ENCODE data around the gene BOLA1.
"Not testable (repeated sequence)": the region's sequence is repeated elsewhere in the genome, so short reads cannot be mapped to it uniquely, and the experiment has no call there.

BOLA1 gene, protein sequence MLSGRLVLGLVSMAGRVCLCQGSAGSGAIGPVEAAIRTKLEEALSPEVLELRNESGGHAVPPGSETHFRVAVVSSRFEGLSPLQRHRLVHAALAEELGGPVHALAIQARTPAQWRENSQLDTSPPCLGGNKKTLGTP

DNA sequence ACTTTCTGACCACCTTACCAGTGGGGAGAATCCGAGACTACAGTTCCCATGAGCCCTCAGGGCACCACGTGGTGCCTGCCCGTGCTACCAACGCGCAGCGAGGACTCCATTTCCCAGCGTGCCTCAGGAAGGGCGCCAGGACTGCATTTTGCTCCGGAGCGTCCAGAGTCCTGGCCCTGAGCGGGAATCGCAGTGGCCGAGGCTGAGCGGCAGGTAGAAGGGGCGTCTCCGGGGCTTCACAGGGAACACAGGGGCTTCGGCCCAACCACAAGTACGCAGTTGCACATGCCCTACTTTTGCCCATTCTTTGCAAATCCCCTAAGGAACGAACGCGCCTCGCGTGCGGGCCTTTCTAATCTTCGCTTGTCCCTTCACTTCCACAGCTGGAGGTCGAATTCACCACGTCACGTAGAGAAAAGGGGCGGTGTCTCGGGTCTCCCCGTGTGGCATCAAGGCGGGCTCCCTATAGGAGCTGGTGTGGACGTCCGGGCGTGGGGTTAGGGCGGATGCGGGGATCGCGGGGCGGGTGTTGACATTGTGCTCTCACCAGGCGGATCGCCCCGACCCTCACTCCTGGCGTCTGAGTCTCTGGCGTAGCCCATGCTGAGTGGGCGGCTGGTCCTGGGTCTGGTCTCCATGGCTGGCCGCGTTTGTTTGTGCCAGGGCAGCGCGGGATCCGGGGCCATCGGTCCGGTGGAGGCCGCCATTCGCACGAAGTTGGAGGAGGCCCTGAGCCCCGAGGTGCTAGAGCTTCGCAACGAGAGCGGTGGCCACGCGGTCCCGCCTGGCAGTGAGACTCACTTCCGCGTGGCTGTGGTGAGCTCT lies at the start of gene BOLA1:
TSS of gene BOLA1 (plus strand) at position 109 of the 825 bp plus-strand sequence. CDS start at position 601, 492 bp downstream.
- TF ChIP-seq EZH2phosphoT487 (IDR thresholded peaks at IDR 0.05; ENCODE audit: borderline replicate concordance, low read length), result no peak
- TF ChIP-seq, protein P1, sequence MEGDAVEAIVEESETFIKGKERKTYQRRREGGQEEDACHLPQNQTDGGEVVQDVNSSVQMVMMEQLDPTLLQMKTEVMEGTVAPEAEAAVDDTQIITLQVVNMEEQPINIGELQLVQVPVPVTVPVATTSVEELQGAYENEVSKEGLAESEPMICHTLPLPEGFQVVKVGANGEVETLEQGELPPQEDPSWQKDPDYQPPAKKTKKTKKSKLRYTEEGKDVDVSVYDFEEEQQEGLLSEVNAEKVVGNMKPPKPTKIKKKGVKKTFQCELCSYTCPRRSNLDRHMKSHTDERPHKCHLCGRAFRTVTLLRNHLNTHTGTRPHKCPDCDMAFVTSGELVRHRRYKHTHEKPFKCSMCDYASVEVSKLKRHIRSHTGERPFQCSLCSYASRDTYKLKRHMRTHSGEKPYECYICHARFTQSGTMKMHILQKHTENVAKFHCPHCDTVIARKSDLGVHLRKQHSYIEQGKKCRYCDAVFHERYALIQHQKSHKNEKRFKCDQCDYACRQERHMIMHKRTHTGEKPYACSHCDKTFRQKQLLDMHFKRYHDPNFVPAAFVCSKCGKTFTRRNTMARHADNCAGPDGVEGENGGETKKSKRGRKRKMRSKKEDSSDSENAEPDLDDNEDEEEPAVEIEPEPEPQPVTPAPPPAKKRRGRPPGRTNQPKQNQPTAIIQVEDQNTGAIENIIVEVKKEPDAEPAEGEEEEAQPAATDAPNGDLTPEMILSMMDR (IDR thresholded peaks at IDR 0.05; ENCODE audit: low read depth, low read length, poor library complexity, severe bottlenecking), result no peak
- H3K9me2 ChIP-seq (replicated peaks; ENCODE audit: control insufficient read depth, low read length), result no peaks in the 10 kb centered on the region

DNA sequence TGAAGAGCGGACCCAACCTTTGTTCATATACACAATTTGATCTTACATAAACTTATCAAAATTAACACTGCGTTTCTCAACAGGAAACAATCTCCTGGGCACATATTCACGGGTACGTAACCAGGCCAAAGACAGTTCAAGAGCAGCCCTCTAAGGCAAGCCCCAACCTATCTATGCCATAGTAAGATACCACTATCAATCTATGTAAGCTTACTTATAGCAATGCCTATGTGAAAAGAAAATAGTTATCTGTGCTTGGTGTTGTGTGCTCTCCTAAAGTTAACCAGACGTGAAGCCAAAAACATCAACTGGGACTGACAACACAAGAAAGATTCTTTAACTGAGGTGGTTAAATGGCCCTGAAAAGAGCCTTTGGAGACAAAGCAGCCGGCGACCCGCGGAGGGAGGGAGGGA lies 49.4 kb upstream of the BOLA1 start:
- Histone ChIP-seq H3K9me3 (ENCODE audit: control insufficient read depth, insufficient read depth, low read length) (no peaks in the 10 kb centered on the region), H4K20me1 (ENCODE audit: control insufficient read depth, insufficient read depth, low read depth, low read length) (no peaks in the 10 kb centered on the region), H3K9me2 (replicated peaks; ENCODE audit: control insufficient read depth, low read length) (no peaks in the 10 kb centered on the region), H3K4me1 (ENCODE audit: control insufficient read depth, low read length) (peaks cover 46% of the 10 kb centered on the region), H3F3A (ENCODE audit: control insufficient read depth, insufficient read depth) (peaks cover 14% of the 10 kb centered on the region), H3K27me3 (ENCODE audit: control insufficient read depth, low read length) (no peaks in the 10 kb centered on the region), H3K79me2 (ENCODE audit: control insufficient read depth, low read length) (peaks cover 52% of the 10 kb centered on the region), H3K4me3 (ENCODE audit: low read length) (peak overlapping the region; percentile 84), H3K36me3 (ENCODE audit: control insufficient read depth, low read length) (peaks cover 35% of the 10 kb centered on the region), H3K4me2 (ENCODE audit: low read length) (peak overlapping the region; percentile 81), H3K27ac (ENCODE audit: low read depth, low read length) (peak overlapping the region; percentile 82)
- no peak for TF ChIP-seq EZH2phosphoT487 (IDR thresholded peaks at IDR 0.05; ENCODE audit: borderline replicate concordance, low read length)
- TF ChIP-seq, protein P1 (IDR thresholded peaks at IDR 0.05; ENCODE audit: low read depth, low read length, poor library complexity, severe bottlenecking), result no peak

More for the DNA sequence above, at the start of gene BOLA1:
- Histone ChIP-seq H3K36me3 (ENCODE audit: control insufficient read depth, low read length) (no peaks in the 10 kb centered on the region), H3K4me1 (ENCODE audit: control insufficient read depth, low read length) (peaks cover 13% of the 10 kb centered on the region), H3F3A (ENCODE audit: control insufficient read depth, insufficient read depth) (peaks cover 4% of the 10 kb centered on the region; the same call in 1 of the 2 replicates), H3K27me3 (ENCODE audit: control insufficient read depth, low read length) (no peaks in the 10 kb centered on the region), H4K20me1 (ENCODE audit: control insufficient read depth, insufficient read depth, low read depth, low read length) (no peaks in the 10 kb centered on the region), H3K4me3 (ENCODE audit: low read length) (peak within 1 kb of the TSS; percentile 81), H3K79me2 (ENCODE audit: control insufficient read depth, low read length) (no peaks in the 10 kb centered on the region; the same call in 1 of the 2 replicates), H3K9me3 (ENCODE audit: control insufficient read depth, insufficient read depth, low read length) (no peaks in the 10 kb centered on the region), H3K4me2 (ENCODE audit: low read length) (peak within 1 kb of the TSS; percentile 86), H3K27ac (ENCODE audit: low read depth, low read length) (no peak within 1 kb of the TSS)

DNA sequence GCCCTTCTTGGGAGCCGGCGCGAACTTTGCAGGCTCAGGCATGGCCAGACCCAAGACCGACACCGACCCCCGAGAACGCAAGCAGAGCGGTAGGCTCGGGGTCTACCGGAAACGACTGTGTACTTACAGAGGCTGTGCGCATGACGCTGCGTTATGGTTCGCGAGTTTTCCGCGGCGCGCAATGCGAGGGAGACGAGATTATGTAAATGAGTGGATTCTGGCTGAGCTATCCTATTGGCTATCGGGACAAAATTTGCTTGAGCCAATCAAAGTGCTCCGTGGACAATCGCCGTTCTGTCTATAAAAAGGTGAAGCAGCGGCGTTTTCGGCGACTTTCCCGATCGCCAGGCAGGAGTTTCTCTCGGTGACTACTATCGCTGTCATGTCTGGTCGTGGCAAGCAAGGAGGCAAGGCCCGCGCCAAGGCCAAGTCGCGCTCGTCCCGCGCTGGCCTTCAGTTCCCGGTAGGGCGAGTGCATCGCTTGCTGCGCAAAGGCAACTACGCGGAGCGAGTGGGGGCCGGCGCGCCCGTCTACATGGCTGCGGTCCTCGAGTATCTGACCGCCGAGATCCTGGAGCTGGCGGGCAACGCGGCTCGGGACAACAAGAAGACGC lies 48.5 kb upstream of the BOLA1 start:
- peaks cover 26% of the 10 kb centered on the region for H3K36me3 ChIP-seq (ENCODE audit: control insufficient read depth, low read length)
- H3K4me1 ChIP-seq (ENCODE audit: control insufficient read depth, low read length), result peaks cover 37% of the 10 kb centered on the region
- H4K20me1 ChIP-seq (ENCODE audit: control insufficient read depth, insufficient read depth, low read depth, low read length); H3K27me3 ChIP-seq (ENCODE audit: control insufficient read depth, low read length); H3K9me2 ChIP-seq (replicated peaks; ENCODE audit: control insufficient read depth, low read length); H3K4me3 ChIP-seq (ENCODE audit: low read length); H3K4me2 ChIP-seq (ENCODE audit: low read length); H3K9me3 ChIP-seq (ENCODE audit: control insufficient read depth, insufficient read depth, low read length); H3F3A ChIP-seq (ENCODE audit: control insufficient read depth, insufficient read depth); H3K27ac ChIP-seq (ENCODE audit: low read depth, low read length): not testable (repeated sequence)
- peaks cover 43% of the 10 kb centered on the region for H3K79me2 ChIP-seq (ENCODE audit: control insufficient read depth, low read length)

DNA sequence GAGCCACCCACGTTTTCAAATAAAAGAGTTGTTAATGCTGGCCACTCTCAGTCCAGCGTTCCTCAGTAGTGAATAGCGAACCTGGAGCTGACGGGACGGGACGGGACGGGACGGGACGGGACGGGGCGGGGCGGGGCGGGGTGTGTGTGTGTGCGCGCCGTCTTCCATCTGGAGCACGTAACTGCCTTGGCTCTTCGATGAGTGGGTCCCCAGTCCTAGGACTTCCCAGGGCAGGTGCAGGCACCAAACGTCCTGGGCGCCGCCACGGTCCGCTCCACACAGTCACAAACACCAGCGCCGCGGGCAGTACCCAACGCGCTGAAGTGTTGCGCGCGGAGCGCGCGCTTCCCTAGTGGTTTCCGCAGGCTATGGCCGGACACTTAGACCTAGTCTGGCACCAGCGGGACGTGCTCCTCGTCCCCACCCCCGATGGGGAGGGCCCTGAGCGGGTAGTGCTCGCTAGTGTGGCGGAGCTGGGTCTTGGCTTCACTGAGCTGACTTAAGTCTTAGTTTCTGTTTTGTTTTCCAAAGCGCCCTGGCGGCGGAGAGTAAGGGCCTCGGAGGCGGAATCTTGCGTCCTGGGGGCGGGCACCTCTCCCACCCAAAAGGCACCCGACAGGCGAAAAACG lies 47.7 kb upstream of the BOLA1 start:
- not testable (repeated sequence) for H4K20me1 ChIP-seq (ENCODE audit: control insufficient read depth, insufficient read depth, low read depth, low read length); H3K27ac ChIP-seq (ENCODE audit: low read depth, low read length); H3K27me3 ChIP-seq (ENCODE audit: control insufficient read depth, low read length); H3K9me2 ChIP-seq (replicated peaks; ENCODE audit: control insufficient read depth, low read length); H3K4me2 ChIP-seq (ENCODE audit: low read length); H3F3A ChIP-seq (ENCODE audit: control insufficient read depth, insufficient read depth); H3K4me3 ChIP-seq (ENCODE audit: low read length); H3K9me3 ChIP-seq (ENCODE audit: control insufficient read depth, insufficient read depth, low read length)
- peaks cover 35% of the 10 kb centered on the region for H3K79me2 ChIP-seq (ENCODE audit: control insufficient read depth, low read length)
- peaks cover 29% of the 10 kb centered on the region for H3K4me1 ChIP-seq (ENCODE audit: control insufficient read depth, low read length)
- H3K36me3 ChIP-seq (ENCODE audit: control insufficient read depth, low read length), result peaks cover 20% of the 10 kb centered on the region

DNA sequence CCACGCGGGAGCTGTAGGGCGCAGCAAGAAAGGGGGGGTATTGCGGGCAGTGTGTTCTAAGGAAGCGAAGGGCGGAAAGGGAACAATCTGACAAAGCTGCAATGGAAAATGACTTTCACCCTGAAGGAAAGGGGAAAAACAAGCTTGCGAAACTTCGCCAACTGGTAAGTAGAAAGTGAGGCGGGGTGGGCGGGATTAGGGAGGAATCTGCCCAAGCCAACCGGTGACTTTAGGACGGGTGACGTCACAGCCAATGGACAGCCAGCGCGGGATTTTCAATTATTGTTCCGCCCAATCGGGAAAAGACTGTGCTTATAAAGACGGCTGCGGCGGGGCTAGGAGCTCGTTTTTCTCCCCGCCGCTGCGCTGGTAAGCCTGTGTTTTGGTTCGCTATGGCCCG lies 47.1 kb upstream of the BOLA1 start:
- Histone ChIP-seq H3K36me3 (ENCODE audit: control insufficient read depth, low read length) (peaks cover 14% of the 10 kb centered on the region), H3K79me2 (ENCODE audit: control insufficient read depth, low read length) (peaks cover 29% of the 10 kb centered on the region), H3K4me1 (ENCODE audit: control insufficient read depth, low read length) (peaks cover 24% of the 10 kb centered on the region)
- H3K4me2 ChIP-seq (ENCODE audit: low read length); H4K20me1 ChIP-seq (ENCODE audit: control insufficient read depth, insufficient read depth, low read depth, low read length); H3K9me2 ChIP-seq (replicated peaks; ENCODE audit: control insufficient read depth, low read length); H3K27ac ChIP-seq (ENCODE audit: low read depth, low read length); H3K9me3 ChIP-seq (ENCODE audit: control insufficient read depth, insufficient read depth, low read length); H3K4me3 ChIP-seq (ENCODE audit: low read length); H3F3A ChIP-seq (ENCODE audit: control insufficient read depth, insufficient read depth); H3K27me3 ChIP-seq (ENCODE audit: control insufficient read depth, low read length): not testable (repeated sequence)

DNA sequence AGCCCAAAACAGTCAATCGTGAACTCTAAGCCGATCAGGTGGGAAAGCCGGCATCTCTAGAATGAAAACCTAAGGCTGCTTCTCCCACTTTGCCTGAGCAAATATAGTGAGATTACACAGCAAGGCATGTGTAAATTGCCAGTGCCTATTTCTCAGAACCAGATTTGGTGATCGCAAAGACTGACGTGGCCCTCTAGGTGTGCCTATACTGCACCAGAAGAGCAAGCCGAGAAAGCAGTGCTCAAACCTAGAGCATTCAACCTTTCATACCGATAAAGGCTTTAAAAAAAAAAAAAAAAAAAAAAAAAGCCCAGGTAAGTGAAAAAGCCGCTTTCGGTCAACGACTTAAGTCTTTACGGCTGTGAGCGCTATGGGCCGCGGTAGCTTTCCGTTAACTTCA lies 39.1 kb upstream of the BOLA1 start:
- H4K20me1 ChIP-seq (ENCODE audit: control insufficient read depth, insufficient read depth, low read depth, low read length); H3K27me3 ChIP-seq (ENCODE audit: control insufficient read depth, low read length); H3K4me3 ChIP-seq (ENCODE audit: low read length); H3K79me2 ChIP-seq (ENCODE audit: control insufficient read depth, low read length); H3K9me3 ChIP-seq (ENCODE audit: control insufficient read depth, insufficient read depth, low read length); H3K4me1 ChIP-seq (ENCODE audit: control insufficient read depth, low read length); H3K36me3 ChIP-seq (ENCODE audit: control insufficient read depth, low read length); H3K9me2 ChIP-seq (replicated peaks; ENCODE audit: control insufficient read depth, low read length); H3K27ac ChIP-seq (ENCODE audit: low read depth, low read length); H3K4me2 ChIP-seq (ENCODE audit: low read length); H3F3A ChIP-seq (ENCODE audit: control insufficient read depth, insufficient read depth): not testable (repeated sequence)
